Activated CD4-positive, CD25-positive, alpha-beta regulatory T cell treated with anti-CD3 and anti-CD28 coated beads, Interleukin-2, amount 50 U/mL, for 16 hours (primary cell): ENCODE results near the gene CDKN1A.
"Not testable (repeated sequence)": the region's sequence is repeated elsewhere in the genome, so short reads cannot be mapped to it uniquely, and the experiment has no call there.

Experiments used
- DNase-seq: peaks from one replicate; pipeline ENCODE4 v3.0.0-alpha.2; 2020; ENCODE audit warnings: low read depth, low spot score

The CDKN1A gene

GRCh38 chr6:36695414-36695813, 16.9 kb downstream of the CDKN1A start:
- DNase-seq, result no peak

- DNase-seq, result no peak
Measured at GRCh38 chr6:36697481-36697903, 19.0 kb downstream of the CDKN1A start, which contains the start of gene RAB44. TSS of gene RAB44 (plus strand) at chr6:36697826. CDS start at chr6:36704236, 6,410 bp downstream.

GRCh38 chr6:36698196-36698595, 19.7 kb downstream of the CDKN1A start:
- no peak for DNase-seq

- no peak for DNase-seq
Measured at GRCh38 chr6:36698871-36699271, 20.4 kb downstream of the CDKN1A start.

DNA sequence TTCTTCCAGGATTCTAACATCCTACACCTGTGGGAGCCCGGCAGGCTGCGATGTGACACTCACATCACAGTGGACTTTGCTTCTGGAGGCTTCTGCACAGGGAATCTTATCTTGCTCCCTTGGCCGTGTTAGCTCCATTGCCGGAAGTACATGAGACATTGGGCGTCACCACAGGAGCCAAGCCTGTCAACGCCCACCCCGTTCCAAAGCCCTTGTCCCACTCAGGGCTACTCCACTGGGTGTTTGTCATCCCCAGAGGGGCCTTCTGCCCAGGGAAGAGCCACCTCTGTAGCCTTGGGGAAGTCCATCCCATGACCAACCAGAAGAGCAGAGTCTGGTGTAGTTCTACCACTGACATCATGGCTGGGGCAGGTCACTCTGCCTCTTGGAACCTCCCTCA, 20.8 kb downstream of the CDKN1A start:
- no peak for DNase-seq

DNA sequence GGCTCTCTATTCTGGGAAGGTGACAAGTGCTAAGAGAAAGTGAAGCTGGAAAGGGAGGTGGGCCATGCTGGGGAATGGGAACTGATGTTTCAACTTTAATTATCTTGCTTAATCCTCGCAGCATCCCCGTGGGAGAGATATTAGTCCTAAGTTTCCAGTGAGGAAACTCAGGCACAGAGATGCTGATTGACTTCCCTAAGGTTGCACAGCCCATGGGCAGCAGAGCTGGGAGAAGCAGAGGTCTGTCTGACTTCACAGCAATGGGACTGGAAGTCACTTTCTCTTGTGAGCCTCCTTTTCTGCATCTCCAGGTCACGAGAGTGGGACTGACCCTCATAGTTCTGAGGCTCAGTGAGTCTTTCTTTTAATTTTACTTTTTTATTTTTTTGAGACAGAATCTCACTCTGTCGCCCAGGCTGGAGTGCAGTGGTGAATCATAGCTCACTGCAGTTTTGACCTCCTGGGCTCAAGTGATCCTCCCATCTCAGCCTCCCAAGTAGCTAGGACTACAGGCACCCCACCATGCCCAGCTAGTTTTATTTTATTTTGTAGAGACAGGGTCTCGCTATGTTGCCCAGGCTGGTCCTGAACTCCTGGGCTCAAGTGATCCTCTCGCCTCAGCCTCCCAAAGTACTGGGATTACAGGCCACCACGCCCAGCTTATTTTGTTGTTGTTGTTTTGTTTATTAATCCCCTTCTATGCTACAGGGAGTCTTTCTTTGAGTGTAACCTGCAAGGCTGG, 21.7 kb downstream of the CDKN1A start:
- no peak for DNase-seq

GRCh38 chr6:36700831-36701230, 22.3 kb downstream of the CDKN1A start:
- no peak for DNase-seq

DNA sequence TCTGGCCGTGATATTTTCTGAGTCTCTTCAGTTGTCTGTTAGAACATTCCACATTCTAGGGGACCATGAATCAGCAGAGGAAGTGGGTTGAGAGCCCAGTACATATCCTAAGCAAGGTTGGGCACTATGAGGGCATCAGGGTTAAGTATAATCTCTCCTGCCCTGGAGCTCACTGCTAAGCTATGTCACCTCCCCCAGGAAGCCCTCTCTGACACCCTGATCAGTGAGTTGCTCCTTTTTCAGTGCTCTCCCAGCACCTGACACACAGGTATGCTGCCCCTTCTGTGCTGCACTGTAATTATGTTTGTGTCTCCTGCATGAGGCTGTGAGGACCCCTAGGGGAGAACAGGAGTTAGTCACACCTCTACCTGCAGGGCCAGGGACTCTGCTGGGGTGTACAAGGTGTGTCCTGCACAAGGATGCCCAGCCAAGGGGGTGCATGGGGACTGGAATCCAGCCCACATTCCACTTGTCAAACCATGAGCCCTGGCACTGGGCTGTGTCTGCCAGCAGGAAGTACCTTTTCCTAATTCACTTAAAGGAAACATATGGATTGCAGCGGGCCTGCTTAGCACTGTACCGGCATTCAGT, 23.0 kb downstream of the CDKN1A start:
- no peak for DNase-seq

DNA sequence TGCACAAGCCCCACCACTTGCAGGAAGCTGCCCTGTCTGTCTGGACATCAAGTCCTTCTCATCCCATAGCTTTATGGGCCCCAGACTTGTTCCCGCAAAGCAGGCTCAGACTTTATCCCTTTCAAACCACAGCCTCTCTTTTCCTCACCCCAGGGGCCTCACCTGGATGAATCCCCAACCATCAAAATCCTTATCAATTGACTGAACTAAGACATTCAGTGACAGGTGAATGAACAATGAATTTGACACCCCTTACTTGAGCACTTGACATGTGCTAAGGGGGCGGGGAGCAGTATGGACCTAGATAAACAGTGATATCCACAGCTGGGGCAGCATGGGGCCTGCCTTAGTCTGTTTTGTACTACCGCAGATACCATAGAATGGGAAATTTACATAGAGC, 24.1 kb downstream of the CDKN1A start:
- DNase-seq, result no peak

GRCh38 chr6:36703081-36703606, 24.6 kb downstream of the CDKN1A start:
- DNase-seq, result no peak

DNA sequence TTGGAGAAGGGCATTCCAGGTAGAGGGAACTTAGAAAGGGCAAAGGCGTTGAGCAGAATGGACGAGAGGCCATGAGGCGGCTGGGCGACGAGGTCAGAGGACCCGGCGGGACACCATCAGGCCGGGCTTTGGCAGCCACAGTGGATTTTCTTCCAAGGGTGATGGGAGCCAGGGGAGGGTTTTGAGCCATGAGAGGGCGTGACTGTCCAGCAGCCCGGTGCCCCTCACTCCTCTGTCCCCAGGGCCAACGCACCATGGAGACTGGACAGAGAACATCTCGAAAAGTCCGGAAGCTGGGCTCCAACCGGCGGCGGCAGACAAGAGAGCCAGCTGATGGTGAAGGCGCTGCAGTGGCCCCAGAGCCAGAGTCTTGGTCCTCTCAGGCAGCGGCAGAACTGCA, 25.5 kb downstream of the CDKN1A start:
- no peak for DNase-seq

GRCh38 chr6:36704961-36705577, 26.6 kb downstream of the CDKN1A start:
- DNase-seq, result not testable (repeated sequence)

DNA sequence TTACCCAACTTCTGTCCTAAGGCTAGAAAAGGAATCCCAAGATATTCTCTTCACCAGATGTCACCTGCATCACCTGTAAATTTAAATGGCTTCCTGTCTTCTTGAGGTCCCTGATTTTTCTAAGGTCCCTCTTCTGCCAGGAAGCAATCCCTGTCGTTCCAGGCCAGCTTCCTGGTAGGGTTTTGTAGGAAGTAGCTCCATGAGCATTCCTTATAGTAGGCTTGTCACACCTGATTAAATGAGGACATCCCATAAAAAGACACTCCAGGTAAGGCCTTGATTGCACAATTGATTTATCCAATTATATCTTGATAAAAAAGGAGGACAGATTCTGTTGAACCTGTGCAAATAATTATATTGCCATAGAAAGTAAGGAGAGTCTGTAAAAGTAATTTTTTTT, 27.8 kb downstream of the CDKN1A start:
- no peak for DNase-seq

DNA sequence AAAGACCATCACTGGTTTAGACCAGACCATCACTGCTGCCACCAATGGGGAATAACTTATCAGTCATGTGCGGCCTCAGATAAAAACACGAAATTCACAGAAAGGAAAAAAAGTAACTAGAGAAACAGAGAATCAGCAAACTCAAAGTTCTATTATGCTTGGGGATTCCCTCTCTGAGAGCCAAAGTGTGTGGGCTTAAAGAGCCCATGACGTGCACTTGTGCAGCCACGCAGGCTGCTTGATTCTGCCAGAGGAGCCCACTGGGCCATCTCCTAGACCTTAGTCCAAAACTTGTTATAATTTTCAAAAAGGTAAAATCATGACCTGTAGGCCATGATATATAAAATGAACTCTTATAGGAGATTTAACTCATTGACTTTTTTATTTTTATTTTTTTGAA, 34.3 kb downstream of the CDKN1A start:
- DNase-seq, result no peak

GRCh38 chr6:36713846-36714245, 35.3 kb downstream of the CDKN1A start:
- DNase-seq, result no peak

DNA sequence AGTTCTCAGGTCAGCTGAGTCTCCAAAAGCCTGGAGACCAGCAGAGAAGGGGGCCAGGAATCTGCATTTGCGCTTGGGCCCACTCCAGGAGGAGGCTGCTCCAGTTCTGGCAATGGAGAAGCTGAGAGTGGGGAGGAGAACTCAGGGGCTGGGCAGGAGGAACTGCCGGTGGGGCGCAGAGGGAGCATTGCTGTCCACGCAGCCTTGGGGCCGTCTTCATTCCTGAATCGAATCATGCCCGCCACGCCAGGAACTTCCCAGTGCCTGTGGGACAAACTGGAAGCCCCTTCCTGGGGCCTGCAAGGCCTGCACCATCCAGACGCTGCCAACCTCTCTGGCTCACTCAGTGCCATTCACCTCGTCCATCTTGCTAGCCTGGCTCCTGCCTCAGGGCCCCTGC, 36.0 kb downstream of the CDKN1A start:
- no peak for DNase-seq

DNA sequence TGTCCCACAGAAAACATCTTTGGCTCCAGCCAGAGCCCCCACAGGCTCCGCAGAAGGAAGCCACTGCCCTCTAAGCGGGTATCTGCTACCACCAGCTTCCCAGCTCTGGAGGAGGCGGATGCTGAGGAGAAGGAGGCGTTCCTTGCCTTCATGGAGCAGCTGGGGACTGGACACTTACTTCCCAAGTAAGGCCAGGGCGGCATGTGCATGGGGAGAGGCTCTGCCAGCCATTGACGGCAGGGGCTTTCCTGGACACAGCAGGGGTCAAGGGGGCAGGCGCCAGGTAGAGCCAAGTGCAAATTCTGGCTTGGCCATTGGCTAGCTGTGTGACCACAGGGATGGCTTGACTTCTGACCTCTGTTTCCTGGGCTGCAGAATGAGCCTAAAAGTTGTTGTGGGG, 37.0 kb downstream of the CDKN1A start:
- DNase-seq, result no peak

DNA sequence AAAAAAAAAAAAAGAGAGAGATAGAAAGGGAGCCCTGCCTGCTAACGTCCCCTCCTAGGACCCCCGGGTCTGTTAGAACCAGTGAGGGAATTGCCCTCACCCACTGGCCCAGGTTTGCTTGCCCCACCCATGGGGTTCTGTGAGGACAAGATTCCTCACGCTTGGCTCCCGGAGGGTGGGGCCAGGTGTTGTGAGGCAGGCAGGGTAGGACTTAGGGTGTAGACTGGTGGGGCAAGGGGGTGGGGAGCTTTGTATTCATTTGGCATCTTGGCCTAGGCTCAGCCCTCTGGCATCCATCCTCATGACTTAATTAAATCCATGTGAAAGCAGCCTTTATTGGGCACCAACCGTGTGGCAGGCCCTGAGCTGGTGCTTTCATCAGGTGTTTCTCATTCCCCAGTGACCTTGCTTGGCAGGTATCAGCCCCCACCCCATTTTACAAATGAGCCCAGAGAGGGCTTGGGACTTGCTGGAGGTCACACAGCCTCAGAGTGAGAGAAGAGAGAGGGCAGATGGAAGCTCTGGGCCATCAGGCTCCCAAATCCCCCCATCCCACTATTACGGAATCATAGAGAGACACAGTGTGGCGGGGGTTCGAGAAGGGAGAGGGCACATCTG, 38.1 kb downstream of the CDKN1A start:
- no peak for DNase-seq

DNA sequence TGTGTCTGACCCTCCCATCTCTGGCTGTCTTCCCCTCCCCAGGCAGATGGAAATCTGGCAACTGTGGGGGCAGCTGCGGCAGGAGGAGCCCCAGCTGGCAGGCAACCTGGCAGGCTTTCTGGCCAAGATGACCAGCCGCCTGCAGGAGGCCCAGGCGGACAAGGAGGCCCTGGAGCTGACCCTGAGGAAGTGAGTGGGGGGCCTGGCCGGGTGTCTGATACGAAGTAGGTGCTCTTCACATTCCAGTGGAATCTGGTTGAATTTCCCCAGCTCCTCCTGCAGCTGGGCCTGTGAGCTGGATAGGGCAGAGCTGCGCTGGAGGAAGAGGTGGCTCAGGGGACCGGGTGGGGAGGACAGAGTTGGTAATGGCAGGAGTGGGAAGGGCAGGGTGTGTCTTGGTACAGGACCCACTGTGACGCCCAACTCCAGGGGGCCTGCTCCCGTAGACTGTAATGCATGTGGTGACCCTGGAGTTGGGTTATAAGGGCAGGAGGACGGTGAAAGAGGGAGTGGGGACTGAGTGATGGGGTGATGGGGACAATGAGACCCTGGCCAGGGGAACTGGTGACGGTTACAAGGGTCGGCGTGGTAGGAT, 38.8 kb downstream of the CDKN1A start:
- no peak for DNase-seq

DNA sequence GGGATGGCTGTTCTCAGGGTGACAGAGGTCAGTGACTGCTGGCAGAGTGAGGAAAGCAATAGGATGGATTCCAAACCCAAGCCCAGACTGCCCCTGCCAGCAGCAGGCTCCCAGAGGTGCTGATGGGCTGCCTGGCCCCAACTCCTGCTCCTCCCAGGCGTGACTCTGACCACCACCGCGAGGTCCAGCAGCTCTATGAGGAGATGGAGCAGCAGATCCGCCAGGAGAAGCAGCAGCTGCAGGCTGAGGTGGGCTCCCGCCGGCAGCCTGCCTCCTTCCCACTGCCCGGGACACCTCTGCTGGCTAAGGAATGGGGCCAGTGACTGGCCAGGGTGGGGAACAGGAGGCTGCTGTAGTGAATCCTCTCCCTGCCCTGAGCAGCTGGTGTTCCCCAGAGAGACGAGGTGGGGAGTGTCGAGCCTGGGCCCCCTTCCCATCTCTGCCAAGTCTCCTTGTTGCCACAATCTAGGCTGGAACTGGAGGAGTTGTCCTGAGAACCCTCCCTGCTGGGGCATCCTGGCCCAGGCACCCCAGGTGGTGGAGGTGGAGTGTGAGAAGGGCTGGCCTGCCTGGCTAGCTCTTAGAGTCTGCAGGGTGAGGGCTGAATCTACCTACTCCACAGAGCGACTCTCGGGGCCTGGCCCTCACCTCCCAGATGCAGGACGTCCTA, 39.5 kb downstream of the CDKN1A start:
- DNase-seq, result no peak

DNA sequence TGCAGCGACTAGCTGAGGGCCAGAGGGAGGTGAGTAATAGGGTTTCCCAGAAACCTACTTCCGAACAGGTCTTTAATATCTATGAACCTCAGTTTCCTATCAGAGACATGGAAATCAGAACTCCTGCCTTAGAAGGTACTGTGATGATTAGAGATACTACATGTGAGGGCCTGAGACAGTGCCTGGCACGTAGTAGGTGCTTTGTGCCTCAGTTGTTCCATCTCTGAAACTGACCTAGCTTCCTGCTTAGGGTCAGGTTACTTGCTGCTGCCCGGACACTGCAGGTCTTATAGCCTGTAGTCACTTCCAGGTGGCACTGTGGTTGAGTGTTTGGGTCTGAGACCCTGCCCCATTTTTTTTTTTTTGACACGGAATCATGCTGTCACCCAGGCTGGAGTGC, 40.0 kb downstream of the CDKN1A start:
- no peak for DNase-seq
